22Rv1 (cell line): ENCODE measurements around the gene SCN1B.

ENCODE experiments used
- H3K27ac ChIP-seq: fragments of 450-650 bp; 2 replicates; pipeline ENCODE4 v1.5.1; 2017
- ZFX ChIP-seq: fragments of 450-650 bp; IDR thresholded peaks from 2 replicates; pipeline ENCODE4 v1.6.1; 2017; ENCODE audit warnings: antibody characterized with exemption, borderline replicate concordance
- TF ChIP-seq, protein P1 (sequence below): fragments of 450-650 bp; IDR thresholded peaks from 2 replicates; pipeline ENCODE4 v1.5.1; 2017; ENCODE audit warnings: mild to moderate bottlenecking

SCN1B gene

DNA sequence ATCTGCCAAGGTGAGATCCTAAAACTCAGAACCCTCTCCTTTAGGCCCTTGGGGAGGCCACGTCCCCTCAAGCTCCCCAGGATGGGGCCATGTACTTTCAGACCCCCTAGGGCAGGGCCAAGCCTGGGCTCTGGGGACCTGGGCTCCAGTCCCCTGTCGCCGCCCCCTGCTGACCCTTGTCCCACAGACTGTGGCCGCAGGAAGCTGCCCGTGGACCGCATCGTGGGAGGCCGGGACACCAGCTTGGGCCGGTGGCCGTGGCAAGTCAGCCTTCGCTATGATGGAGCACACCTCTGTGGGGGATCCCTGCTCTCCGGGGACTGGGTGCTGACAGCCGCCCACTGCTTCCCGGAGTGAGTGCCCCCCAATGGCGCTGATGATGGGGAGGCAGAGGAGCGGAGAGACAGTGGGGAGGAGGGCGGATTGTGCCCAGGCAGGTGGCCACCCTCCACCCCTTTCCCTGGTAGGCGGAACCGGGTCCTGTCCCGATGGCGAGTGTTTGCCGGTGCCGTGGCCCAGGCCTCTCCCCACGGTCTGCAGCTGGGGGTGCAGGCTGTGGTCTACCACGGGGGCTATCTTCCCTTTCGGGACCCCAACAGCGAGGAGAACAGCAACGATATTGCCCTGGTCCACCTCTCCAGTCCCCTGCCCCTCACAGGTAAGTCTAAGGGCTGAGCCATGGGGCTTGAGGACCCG lies 30.0 kb downstream of the SCN1B start:
- TF ChIP-seq, protein P1, sequence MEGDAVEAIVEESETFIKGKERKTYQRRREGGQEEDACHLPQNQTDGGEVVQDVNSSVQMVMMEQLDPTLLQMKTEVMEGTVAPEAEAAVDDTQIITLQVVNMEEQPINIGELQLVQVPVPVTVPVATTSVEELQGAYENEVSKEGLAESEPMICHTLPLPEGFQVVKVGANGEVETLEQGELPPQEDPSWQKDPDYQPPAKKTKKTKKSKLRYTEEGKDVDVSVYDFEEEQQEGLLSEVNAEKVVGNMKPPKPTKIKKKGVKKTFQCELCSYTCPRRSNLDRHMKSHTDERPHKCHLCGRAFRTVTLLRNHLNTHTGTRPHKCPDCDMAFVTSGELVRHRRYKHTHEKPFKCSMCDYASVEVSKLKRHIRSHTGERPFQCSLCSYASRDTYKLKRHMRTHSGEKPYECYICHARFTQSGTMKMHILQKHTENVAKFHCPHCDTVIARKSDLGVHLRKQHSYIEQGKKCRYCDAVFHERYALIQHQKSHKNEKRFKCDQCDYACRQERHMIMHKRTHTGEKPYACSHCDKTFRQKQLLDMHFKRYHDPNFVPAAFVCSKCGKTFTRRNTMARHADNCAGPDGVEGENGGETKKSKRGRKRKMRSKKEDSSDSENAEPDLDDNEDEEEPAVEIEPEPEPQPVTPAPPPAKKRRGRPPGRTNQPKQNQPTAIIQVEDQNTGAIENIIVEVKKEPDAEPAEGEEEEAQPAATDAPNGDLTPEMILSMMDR, result no peak
- no peak for TF ChIP-seq ZFX
- H3K27ac ChIP-seq, result no peak overlapping the region

DNA sequence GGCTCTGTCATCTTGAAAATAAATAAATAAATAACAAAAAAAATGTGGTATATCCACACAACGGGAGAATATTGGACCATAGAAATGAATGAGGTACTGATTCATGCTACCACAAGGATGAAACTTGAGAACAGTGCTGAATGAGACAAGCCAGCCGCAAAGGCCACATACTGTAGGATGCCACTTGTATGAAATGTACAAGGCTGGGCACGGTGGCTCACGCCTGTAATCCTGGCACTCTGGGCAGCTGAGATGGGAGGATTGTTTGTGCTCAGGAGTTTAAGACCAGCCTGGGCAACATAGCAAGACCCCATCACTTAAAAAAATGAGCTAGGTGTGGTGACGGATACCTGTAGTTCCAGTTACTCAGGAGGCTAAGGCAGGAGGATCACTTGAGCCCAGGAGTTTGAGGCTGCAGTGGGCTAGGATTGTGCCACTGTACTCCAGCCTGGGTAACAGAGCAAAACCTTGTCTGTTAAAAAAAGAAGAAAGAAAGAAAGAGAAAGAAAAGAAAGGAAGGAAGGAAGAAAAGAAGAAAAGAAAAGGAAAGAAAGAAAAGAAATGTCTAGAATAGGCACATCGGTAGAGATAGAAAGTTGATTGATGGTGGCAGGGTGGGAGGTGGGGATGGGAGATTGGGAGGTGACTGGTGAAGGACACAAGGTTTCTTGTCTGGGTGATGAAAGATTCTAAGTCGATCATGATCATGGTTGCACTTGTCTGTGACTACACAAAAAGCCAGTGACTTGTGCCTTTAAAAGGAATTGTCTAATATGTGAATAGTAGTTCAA lies 31.5 kb downstream of the SCN1B start:
- H3K27ac ChIP-seq, result no peak overlapping the region
- TF ChIP-seq, protein P1, result no peak
- no peak for TF ChIP-seq ZFX

DNA sequence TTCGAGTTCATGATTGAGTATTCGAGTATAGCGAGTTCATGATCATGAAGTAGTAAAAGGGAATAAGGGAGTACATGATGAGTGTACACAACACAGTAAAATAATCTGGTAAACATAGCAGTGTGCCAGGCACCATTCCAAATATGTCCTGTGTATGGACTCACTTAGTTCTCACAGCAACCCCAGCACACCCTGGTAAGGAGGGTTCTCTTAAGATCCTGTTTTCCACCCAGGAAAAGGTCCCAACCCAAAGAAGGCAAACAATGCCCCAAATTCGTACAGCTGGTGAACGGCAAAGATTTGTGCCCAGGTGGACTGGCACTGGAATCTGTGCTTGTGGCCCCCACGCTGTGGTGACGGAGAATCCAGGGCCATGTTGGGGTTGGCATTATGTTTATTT lies 32.7 kb downstream of the SCN1B start:
- H3K27ac ChIP-seq, result no peak overlapping the region
- no peak for TF ChIP-seq ZFX
- TF ChIP-seq, protein P1, result no peak

DNA sequence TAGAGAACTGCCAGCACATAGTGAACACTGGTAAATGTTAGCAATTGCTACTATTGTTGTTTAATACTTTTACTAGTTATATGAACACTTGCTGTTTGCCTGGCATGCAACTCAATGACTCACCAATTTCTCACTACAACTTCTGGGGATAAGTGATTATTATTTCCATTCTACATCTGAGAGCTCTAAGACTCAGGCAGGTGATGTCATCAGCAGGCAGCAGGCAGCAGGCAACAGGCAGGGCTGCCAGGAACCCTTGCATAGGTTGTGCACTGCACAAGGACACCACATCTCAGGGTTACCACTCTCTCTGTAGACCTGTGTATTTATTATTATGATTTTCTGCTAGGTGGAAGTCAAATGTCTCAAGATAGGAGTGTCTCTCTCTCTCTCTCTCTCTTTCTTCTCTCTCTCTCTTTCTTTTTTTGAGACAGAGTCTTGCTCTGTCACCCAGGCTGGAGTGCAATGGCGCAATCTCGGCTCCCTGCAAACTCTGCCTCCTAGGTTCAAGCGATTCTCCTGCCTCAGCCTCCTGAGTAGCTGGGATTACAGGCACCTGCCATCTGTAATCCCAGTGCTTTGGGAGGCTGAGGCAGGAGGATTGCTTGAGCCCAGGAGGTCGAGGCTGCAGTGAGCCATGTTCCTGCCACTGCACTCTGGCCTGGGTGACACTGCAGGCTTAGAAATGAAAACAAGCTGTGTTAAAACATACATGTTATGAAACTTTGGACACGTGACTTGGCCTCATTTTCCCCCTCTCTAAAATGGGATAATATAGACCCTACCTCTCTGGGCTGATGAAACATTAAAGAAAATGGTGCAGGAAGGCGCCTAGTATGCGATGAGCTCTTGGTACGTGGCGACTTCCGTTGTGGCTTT lies 33.9 kb downstream of the SCN1B start:
- TF ChIP-seq ZFX, result no peak
- TF ChIP-seq, protein P1, result no peak
- no peak overlapping the region for H3K27ac ChIP-seq

DNA sequence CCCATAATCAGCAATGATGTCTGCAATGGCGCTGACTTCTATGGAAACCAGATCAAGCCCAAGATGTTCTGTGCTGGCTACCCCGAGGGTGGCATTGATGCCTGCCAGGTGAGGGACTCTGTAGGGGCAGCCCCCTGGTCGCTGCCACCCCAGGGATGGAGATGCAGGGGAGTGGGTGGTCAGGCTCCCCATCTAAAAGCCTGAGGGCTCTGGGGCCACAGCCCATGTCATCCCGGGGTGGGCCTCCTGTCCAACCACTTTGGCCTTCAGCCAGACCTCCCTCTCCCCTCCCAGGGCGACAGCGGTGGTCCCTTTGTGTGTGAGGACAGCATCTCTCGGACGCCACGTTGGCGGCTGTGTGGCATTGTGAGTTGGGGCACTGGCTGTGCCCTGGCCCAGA lies 35.3 kb downstream of the SCN1B start:
- TF ChIP-seq, protein P1, result no peak
- no peak for TF ChIP-seq ZFX
- no peak overlapping the region for H3K27ac ChIP-seq

DNA sequence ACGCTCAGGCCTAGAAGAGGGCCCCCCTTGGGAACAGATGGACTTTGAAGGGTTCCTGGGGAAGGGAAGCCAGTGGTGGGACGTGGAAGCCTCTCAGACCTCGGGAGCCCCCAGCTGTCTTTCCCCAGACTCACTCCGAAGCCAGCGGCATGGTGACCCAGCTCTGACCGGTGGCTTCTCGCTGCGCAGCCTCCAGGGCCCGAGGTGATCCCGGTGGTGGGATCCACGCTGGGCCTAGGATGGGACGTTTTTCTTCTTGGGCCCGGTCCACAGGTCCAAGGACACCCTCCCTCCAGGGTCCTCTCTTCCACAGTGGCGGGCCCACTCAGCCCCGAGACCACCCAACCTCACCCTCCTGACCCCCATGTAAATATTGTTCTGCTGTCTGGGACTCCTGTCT lies 35.9 kb downstream of the SCN1B start:
- H3K27ac ChIP-seq, result no peak overlapping the region
- TF ChIP-seq, protein P1, result no peak
- no peak for TF ChIP-seq ZFX
